GM12878 (cell line): ENCODE results near the gene TM7SF2. TPM values are rescaled to one million over a fixed set of nuclear protein-coding genes. Genes with fewer than 3 reads are reported as not detected.
A peak's percentile ranks its signal among the peaks of the same experiment; 100 is the strongest.

Experiments
- ATAC-seq: fragments of 200-7000 bp; cut with Tn5 transposase; 3 replicates; pipeline ENCODE4 v1.9.1; 2020; ENCODE audit warnings: mild to moderate bottlenecking, moderate library complexity
- BruUV-seq: library from RNA; stranded (reverse); fragments of 400-500 nt; replicated peaks from 2 replicates; lab custom pipeline; 2021; lab: Mats Ljungman, UMichigan
- CTCF ChIA-PET: fragments of 300-600 bp; sonication (Branson Sonifier 250); formaldehyde crosslinking; extraction: SDS; loops from one replicate; lab custom pipeline; 2021; ENCODE audit warnings: inconsistent platforms; lab: Yijun Ruan, JAX
- POLR2A ChIA-PET: fragments of 350-600 bp; formaldehyde crosslinking; extraction: SDS; loops from one replicate; lab custom pipeline; 2021; ENCODE audit warnings: inconsistent platforms; lab: Charles Lee
- RAD21 ChIA-PET: fragments of 300-600 bp; sonication (Branson Sonifier 250); formaldehyde crosslinking; loops from one replicate; lab custom pipeline; 2023; ENCODE audit warnings: antibody characterized with exemption; ENCODE audit not compliant: unreplicated experiment; lab: Charles Lee
- SMC1A ChIA-PET: fragments of 300-600 bp; sonication (Branson Sonifier 250); formaldehyde crosslinking; loops from one replicate; lab custom pipeline; 2023; ENCODE audit not compliant: unreplicated experiment, uncharacterized antibody; lab: Charles Lee
- DNase-seq: peaks from one replicate; pipeline ENCODE4 v3.0.0-alpha.2; 2011; ENCODE audit warnings: low read depth, low spot score
- FAIRE-seq: peaks from 3 replicates; lab custom pipeline; 2011; peaks lifted over from hg19 to GRCh38; lab: Jason Lieb, UNC
- H2AFZ ChIP-seq: 2 replicates; pipeline ENCODE4 v1.6.0; 2011; ENCODE audit warnings: low read depth, low read length, control low read depth; ENCODE audit not compliant: control insufficient read depth
- H3K27ac ChIP-seq: 2 replicates; pipeline ENCODE4 v1.5.1; 2011; ENCODE audit warnings: control low read depth; ENCODE audit not compliant: control insufficient read depth, insufficient read depth
- H3K27me3 ChIP-seq, 2 experiments: replicated peaks in 1 of 2; 2 replicates each; pipeline versions ENCODE4 v1.6.0 to v1.6.1; 2011; ENCODE audit warnings: low read length in 1 of 2; ENCODE audit not compliant: control insufficient read depth in 2 of 2, insufficient read depth in 2 of 2
- H3K36me3 ChIP-seq, 2 experiments: 2 replicates each; pipeline ENCODE4 v1.5.1; 2011; ENCODE audit warnings: low read length in 1 of 2; ENCODE audit not compliant: control insufficient read depth in 2 of 2, insufficient read depth in 2 of 2
- H3K4me1 ChIP-seq: 2 replicates; pipeline ENCODE4 v1.6.1; 2011; ENCODE audit warnings: mild to moderate bottlenecking, low read length, moderate library complexity, mixed read lengths; ENCODE audit not compliant: control insufficient read depth, insufficient read depth
- H3K4me2 ChIP-seq: 2 replicates; pipeline ENCODE4 v1.6.0; 2011; ENCODE audit warnings: control low read depth; ENCODE audit not compliant: control insufficient read depth, insufficient read depth
- H3K4me3 ChIP-seq: fragments of 200-600 bp; sonication (generic); 2 replicates; pipeline ENCODE4 v1.5.1; 2016
- H3K79me2 ChIP-seq: 2 replicates; pipeline ENCODE4 v1.6.0; 2011; ENCODE audit warnings: low read length; ENCODE audit not compliant: control insufficient read depth, insufficient read depth
- H3K9ac ChIP-seq: 2 replicates; pipeline ENCODE4 v1.8.0; 2011; ENCODE audit warnings: low read length, control low read depth, mixed read lengths; ENCODE audit not compliant: control insufficient read depth, insufficient read depth
- H3K9me3 ChIP-seq: replicated peaks from 3 replicates; pipeline ENCODE4 v1.5.1; 2011; ENCODE audit warnings: mild to moderate bottlenecking, low read length; ENCODE audit not compliant: control insufficient read depth, insufficient read depth
- H4K20me1 ChIP-seq: 2 replicates; pipeline ENCODE4 v1.6.0; 2011; ENCODE audit not compliant: control insufficient read depth, insufficient read depth
- EGR1 ChIP-seq, 2 experiments: IDR thresholded peaks; 1 replicate in 1 of 2; 2 replicates in 1 of 2; pipeline ENCODE4 v1.6.1; 2011 to 2012; ENCODE audit warnings: low read depth in 2 of 2, low read length in 2 of 2, borderline replicate concordance in 1 of 2, mild to moderate bottlenecking in 1 of 2, moderate library complexity in 1 of 2
- MYC ChIP-seq: IDR thresholded peaks from 2 replicates; pipeline ENCODE4 v1.6.1; 2011; ENCODE audit warnings: mild to moderate bottlenecking, low read length, moderate library complexity, inconsistent platforms; ENCODE audit not compliant: insufficient read depth, insufficient replicate concordance, insufficient read length, severe bottlenecking
- NFYB ChIP-seq: IDR thresholded peaks from 2 replicates; pipeline ENCODE4 v1.6.1; 2011; ENCODE audit warnings: low read depth, mild to moderate bottlenecking, low read length, improper control_type of control experiment, moderate library complexity; ENCODE audit not compliant: insufficient read depth
- RAD51 ChIP-seq: fragments of 450-650 bp; IDR thresholded peaks from 2 replicates; pipeline ENCODE4 v1.6.1; 2016; ENCODE audit warnings: moderate library complexity, mild to moderate bottlenecking, inconsistent platforms
- RUNX3 ChIP-seq: IDR thresholded peaks from 2 replicates; pipeline ENCODE4 v1.6.1; 2012; ENCODE audit warnings: low read length, inconsistent platforms
- SKIL ChIP-seq: fragments of 450-650 bp; IDR thresholded peaks from 2 replicates; pipeline ENCODE4 v1.6.1; 2017; ENCODE audit warnings: mild to moderate bottlenecking, low read depth, inconsistent platforms; ENCODE audit not compliant: poor library complexity, severe bottlenecking
- SRF ChIP-seq, 2 experiments: IDR thresholded peaks; 2 replicates each; pipeline ENCODE4 v1.6.1; 2011; ENCODE audit warnings: low read depth in 2 of 2, low read length in 2 of 2, mild to moderate bottlenecking in 1 of 2, moderate library complexity in 1 of 2
- TCF12 ChIP-seq: IDR thresholded peaks from 2 replicates; pipeline ENCODE4 v1.6.1; 2011; ENCODE audit warnings: low read depth, mild to moderate bottlenecking, low read length
- WGBS: methylation state at CpG from one replicate; pipeline ENCODE4 v1.1.6; 2016; ENCODE audit warnings: low lambda C conversion rate; ENCODE audit not compliant: insufficient replicate concordance, insufficient coverage; ENCODE audit errors: missing lambda C conversion rate; 5-methylcytosine and 5-hydroxymethylcytosine counted together
- in situ Hi-C: fragments of 300-500 bp; cut with MboI; formaldehyde crosslinking; loops from 9 replicates; pipeline ENCODE4 v1.14.3; 2018; ENCODE audit warnings: mixed read lengths
- intact Hi-C: fragments of 100-400 bp; cut with micrococcal nuclease; formaldehyde crosslinking; loops from one replicate; pipeline ENCODE4 v1.14.2; 2022; ENCODE audit not compliant: unreplicated experiment
- polyA plus RNA-seq, 11 experiments: library from polyadenylated mRNA; depleted of rRNA in 4 of 11; unstranded in 6 of 11; stranded (reverse) in 5 of 11; fragments of >200 nt; fragmentation: Nextera tagmentation in 4 of 11; fragmentation: Illumina TruSeq in 1 of 11; extraction: Ambion mirVana in 4 of 11; extraction: Trizol in 1 of 11; gene quantifications; 1 replicate in 1 of 11; 2 replicates in 10 of 11; pipeline versions ENCODE4 v1.2.1 to v1.2.3, GENCODE V29; 2011 to 2016; ENCODE audit warnings: inconsistent platforms in 2 of 11, missing spikeins in 2 of 11, low read depth in 1 of 11
- total RNA-seq, 4 experiments: library from RNA; depleted of rRNA in 3 of 4; stranded (reverse); fragments of >200 nt in 3 of 4; fragmentation: Illumina TruSeq in 1 of 4; extraction: Trizol in 1 of 4; gene quantifications; 2 replicates each; pipeline versions ENCODE4 v1.2.1 to v1.2.3, GENCODE V29; 2013 to 2021

The TM7SF2 gene
- total and polyA plus RNA-seq, 10 of the 15 experiments (the other 5 are each of a cell fraction or from before 2014, with no cell fraction given): 0.52 to 57.7 (median 20.7) TPM

DNA sequence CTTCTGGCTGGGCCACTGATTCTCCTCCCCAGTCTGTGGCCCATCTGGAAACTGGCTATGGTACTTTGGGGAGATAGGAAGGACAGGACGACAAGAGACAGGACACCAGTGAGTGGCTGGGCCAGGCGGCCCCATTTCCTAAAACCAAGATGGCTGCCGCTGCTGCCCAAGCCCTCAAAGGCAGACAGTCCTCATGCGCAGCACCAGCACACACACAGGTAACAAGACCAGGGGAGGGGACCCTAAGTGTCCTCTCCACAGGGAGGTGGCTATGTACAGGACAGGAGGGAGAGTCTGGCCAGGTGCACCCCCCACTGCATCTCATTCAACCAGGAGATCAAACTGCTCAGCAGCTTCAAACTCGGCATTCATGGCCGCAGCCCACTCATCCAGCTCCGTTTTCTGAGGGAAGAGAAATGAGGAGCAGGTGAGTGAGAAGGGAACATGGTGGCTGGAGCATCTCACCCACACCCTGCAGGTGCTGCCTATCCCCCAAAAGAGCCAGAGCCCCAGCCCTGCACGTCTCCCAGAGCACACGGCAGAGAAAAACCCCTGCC, 32.8 kb upstream of the TM7SF2 start (continued):
- TF ChIP-seq SKIL (no peak), RUNX3 (no peak), EGR1 (IDR thresholded peaks at IDR 0.05; ENCODE audit: borderline replicate concordance in 1 of 2, low read depth in 2 of 2, low read length in 2 of 2) (no peak), TCF12 (no peak)

- H3K27me3 ChIP-seq: no peaks in the 10 kb centered on the region
- 0% methylated on average over 13 of the region's 13 CpGs for WGBS
- H2AFZ ChIP-seq: peak overlapping the region; percentile 77
- peaks cover 10 to 11% of the 10 kb centered on the region in 2 experiments for H3K36me3 ChIP-seq
- in situ Hi-C loops (no loop called here), intact Hi-C loops (no loop called here)
- peak overlapping the region; percentile 84 for H3K27ac ChIP-seq
- H3K9me3 ChIP-seq: no peaks in the 10 kb centered on the region
- H3K4me2 ChIP-seq: peak overlapping the region; percentile 77
- H3K4me1 ChIP-seq: peaks cover 32% of the 10 kb centered on the region
- ATAC-seq (peak; percentile 5), DNase-seq (no peak), FAIRE-seq (no peak)
- ChIA-PET POLR2A (interaction anchor here (0.6 to 1.5 kb wide), 12 partner anchors 12 to 235 kb away, joined by 3 to 5 read pairs (median 4); partner anchors contain the start of genes FAU, MRPL49 and SAC3D1), SMC1A (interaction anchor here (0.7 to 1.3 kb wide), 4 partner anchors 12 to 43 kb away, joined by 3 to 4 read pairs (median 4); partner anchors contain the start of gene SAC3D1), RAD21 (interaction anchor here (0.7 to 1.8 kb wide), 3 partner anchors 11 to 235 kb away, joined by 3 to 6 read pairs (median 3); partner anchors contain the start of gene ARL2), CTCF (interaction anchor here (0.6 to 2.1 kb wide), 8 partner anchors 15 to 237 kb away, joined by 3 to 11 read pairs (median 4); partner anchors contain the start of genes ARL2, SNX15 and TM7SF2)
- peaks cover 58% of the 10 kb centered on the region for H3K79me2 ChIP-seq
- H3K9ac ChIP-seq: peak overlapping the region; percentile 87
- no peaks in the 10 kb centered on the region for H4K20me1 ChIP-seq
- TF ChIP-seq SRF (IDR thresholded peaks at IDR 0.05; ENCODE audit: low read depth in 2 of 2, low read length in 2 of 2) (no peak), NFYB (0 out of 2 replicates have a peak, but pooled peaks have one; percentile 11), MYC (no peak), RAD51 (no peak)
- H3K4me3 ChIP-seq: peak overlapping the region; percentile 86
- no TSS peak for BruUV-seq
Measured at GRCh38 chr11:65083134-65083833, 28.4 kb upstream of the TM7SF2 start.
